Lower leg skin (tissue), 3 donors: ENCODE results near the gene SCAI.

Experiments used
- POLR2A ChIP-seq, 2 donors: fragments of 450-650 bp; IDR thresholded peaks; one replicate each; pipeline ENCODE4 v1.6.1; 2016 to 2017; ENCODE audit warnings: antibody characterized with exemption in 2 of 2, mild to moderate bottlenecking in 1 of 2, moderate library complexity in 1 of 2
- TF ChIP-seq, protein P1 (sequence below), 3 donors: fragments of 450-650 bp; IDR thresholded peaks; one replicate each; pipeline ENCODE4 v1.5.1; 2016; ENCODE audit warnings: antibody characterized with exemption in 3 of 3, mild to moderate bottlenecking in 3 of 3, moderate library complexity in 2 of 3

GRCh38 chr9:125166762-125167161 lies 23.4 kb upstream of the SCAI start:
- TF ChIP-seq, protein P1, sequence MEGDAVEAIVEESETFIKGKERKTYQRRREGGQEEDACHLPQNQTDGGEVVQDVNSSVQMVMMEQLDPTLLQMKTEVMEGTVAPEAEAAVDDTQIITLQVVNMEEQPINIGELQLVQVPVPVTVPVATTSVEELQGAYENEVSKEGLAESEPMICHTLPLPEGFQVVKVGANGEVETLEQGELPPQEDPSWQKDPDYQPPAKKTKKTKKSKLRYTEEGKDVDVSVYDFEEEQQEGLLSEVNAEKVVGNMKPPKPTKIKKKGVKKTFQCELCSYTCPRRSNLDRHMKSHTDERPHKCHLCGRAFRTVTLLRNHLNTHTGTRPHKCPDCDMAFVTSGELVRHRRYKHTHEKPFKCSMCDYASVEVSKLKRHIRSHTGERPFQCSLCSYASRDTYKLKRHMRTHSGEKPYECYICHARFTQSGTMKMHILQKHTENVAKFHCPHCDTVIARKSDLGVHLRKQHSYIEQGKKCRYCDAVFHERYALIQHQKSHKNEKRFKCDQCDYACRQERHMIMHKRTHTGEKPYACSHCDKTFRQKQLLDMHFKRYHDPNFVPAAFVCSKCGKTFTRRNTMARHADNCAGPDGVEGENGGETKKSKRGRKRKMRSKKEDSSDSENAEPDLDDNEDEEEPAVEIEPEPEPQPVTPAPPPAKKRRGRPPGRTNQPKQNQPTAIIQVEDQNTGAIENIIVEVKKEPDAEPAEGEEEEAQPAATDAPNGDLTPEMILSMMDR (IDR thresholded peaks at IDR 0.05), result no peak
- no peak for TF ChIP-seq POLR2A (IDR thresholded peaks at IDR 0.05)
